NCI-H1436 (cell line): ENCODE data around the gene SLC6A19.
"Not testable (repeated sequence)": the region's sequence is repeated elsewhere in the genome, so short reads cannot be mapped to it uniquely, and the experiment has no call there.

Experiments
- DNase-seq: peaks from one replicate; lab custom pipeline; 2025; lab: John Stamatoyannopoulos, UW

The SLC6A19 gene

DNA sequence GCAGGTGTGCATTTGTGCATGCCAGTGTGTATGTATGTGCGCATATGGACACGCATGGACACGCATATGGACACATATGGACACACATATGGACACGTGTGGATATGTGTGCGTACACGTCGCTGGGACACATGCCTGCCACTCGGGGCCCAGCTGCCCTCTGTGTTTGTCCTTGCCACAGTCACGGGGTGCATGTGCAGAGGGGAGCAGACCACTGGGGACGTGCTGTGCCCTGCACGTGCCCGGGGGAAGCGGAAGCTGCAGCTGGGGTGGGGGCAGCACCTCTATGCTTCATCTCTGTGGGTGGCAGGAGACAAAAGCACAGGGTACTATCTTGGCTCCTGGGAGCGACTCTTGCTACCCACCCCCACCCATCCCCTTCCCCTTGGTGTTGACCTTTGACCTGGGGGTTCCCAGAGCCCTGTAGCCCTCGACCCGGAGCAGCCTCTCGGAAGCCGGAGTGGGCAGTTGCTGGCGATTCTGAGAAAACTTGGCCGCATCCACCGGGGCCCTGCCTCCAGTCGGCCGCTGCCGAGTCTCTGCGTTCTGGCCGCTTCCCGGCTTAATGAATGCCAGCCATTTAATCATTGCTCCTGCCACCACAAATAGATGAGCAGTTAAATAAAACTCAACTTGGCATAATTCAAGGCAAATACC is 21.4 kb downstream of the SLC6A19 start:
- no peak for DNase-seq

DNA sequence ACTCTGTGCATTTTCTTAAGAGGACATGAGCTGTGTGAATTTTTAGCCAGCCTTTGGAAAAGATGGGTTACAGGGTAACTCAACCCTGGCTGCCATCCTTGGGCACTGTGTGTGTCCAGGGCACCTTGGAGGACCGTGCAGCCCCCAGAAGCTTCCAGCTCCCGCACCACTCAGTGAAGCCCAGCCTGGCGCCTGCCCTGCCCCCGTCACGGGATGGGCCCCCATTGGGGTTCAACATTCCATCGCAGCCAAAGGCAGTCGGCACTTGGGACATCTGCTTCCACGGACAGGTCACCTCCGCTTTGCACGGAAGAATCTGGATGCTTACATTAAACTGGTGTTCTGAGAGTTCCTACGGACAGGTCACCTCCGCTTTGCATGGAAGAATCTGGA is 21.9 kb downstream of the SLC6A19 start:
- no peak for DNase-seq

- no peak for DNase-seq
Measured at GRCh38 chr5:1224631-1225030, 23.2 kb downstream of the SLC6A19 start.

- no peak for DNase-seq
Measured at GRCh38 chr5:1225081-1225480, 23.7 kb downstream of the SLC6A19 start, which contains the start of gene SLC6A18. SLC6A18 (plus strand) TSS chr5:1225381; CDS start chr5:1225478, 97 bp downstream.

GRCh38 chr5:1226231-1226630 is 24.8 kb downstream of the SLC6A19 start:
- DNase-seq: no peak

DNA sequence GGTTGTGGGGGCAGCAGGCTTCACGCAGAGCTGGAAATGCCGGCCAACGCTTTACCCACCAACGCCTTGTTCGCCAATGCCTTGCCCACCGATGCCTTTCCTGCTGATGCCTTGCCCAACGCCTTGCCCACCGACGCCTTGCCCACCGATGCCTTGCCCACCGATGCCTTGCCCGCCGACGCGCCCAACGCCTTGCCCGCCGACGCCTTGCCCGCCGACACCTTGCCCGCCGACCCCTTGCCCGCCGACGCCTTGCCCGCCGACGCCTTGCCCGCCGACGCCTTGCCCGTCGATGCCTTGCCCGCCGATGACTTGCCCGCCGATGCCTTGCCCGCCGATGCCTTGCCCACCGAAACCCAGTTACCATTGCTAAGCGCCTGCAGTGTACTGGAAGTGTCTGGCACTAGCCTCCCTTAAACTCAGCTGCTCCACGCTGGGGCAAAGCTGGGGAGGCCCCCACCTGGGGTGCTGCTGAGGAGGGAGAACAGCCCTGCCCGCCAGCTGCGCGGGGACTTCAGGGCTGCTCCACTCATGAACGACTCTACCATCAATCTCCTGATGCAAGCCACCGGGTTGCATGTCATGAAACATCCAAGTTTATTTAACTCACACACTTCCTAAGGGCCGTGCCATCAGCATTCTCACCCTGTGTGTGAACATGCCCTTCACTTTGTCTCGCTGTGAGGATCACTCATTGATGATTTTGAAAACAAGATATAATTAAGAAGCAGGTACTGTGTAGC is 25.6 kb downstream of the SLC6A19 start:
- DNase-seq: no peak

DNA sequence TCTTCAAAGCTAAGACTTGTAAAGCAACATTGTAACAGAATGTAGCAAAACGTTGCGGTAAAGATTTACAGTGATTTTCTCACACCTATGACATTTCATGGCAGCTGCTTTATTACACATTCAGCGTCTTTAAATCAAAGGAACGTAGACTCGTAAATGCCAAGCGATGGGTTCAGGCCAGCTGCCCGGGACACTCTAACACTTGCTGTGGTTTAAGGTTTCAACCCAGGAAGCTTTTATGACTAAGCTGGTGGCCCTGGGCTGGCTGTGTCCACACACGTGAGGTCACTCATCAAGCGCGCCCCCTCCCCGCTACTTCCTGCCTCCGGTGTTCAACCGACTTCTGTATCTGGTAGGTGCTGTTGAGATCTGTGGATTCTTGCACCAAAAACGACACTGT is 26.3 kb downstream of the SLC6A19 start:
- DNase-seq: no peak

DNA sequence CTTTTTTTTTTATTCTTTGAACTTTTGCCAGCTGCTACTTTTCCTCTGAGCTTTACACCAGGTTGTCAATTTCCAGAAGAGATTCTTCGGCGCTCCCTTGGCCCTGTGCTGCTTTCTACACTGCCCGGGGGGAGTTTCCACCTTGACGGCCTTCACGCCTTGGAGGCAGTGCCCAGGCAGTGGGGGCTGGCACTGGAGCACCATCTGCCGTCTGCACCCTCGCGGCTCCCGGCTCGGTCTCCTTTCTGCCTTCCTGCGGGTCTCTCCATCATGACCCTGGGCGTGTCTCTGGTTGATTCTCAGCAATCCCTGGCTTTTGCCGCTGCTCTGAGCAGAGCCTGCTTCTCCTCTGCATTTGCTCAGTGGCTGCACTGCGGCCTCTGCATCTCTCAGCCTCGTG is 26.7 kb downstream of the SLC6A19 start:
- no peak for DNase-seq

DNA sequence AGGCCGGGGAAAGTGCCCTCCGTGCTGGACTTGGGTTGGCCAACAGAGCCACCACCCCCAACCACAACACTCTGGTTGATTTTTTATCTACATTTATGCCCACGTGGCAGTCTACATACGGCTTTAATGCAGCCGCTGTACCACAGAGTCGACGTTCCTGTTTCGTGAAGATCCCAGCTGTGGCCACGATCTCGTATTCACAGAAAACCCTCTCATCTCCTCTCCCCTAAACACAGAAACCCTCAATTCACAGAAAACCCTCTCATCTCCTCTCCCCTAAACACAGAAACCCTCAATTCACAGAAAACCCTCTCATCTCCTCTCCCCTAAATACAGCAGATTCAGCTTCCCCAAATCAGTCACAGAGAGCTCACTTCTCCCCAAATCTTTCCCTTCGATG is 27.6 kb downstream of the SLC6A19 start:
- not testable (repeated sequence) for DNase-seq

DNA sequence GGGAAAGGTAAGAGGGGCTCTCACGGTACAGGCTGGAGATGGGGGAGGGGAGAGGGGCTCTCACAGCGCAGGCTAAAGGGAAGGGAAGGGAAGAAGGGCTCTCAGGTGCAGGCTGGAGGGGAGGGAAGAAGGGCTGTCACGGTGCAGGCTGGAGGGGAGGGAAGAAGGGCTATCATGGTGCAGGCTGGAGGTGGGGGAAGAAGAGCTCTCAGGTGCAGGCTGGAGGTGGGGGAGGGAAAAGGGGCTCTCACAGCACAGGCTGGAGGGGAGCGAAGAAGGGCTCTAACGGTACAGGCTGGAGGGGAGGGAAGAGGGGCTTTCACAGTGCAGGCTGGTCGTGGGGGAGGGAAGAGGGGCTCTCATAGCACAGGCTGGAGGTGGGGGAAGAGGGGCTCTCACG is 28.4 kb downstream of the SLC6A19 start:
- DNase-seq: no peak

DNA sequence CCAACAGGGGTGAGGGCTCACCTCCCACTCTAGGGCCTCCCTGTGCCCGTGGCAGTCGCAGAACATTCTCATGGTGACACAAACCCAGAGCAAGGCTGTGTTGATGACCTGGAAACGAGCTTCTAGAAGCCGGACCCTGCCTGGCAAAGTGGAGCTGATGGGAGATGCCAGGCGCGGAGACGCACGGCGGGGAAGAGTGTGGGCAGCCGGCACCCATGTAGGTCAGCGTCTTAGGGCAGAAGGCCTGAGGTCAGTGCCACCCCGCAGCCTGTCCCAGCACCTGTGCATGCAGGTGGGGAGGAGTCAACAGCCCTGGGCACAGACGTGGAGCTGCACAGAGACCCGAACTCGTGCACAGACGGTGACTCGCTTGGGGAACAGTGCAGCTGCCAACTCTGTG is 29.2 kb downstream of the SLC6A19 start:
- DNase-seq: no peak

DNA sequence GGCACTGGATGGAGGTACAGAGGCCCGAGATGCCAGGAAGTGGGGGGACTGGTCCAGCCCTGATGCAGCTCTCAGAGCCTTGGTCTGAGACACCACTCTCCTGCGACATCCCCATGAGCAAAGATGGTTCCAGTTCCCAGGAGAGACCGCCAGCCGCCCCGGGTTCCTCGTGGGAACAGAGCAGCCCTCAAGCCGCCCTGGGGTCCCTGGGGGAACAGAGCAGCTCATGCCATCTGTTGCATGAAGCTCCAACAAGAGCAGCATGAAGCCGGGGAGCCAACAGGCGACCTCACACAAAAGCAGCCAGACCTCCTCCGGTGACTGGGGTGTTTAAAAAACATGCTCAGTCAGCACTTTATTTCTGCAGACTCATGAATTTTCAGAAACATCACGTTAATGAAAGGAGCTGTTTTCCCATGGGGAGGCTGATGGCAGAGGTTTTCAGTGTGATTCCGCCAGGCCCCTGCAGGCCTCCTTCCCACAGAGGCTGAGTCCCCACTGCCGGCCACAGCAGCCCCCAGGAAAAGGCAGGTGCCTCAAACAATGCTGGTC is 30.0 kb downstream of the SLC6A19 start:
- DNase-seq: peak; percentile 72

GRCh38 chr5:1232780-1233179 is 31.4 kb downstream of the SLC6A19 start:
- DNase-seq: no peak

DNA sequence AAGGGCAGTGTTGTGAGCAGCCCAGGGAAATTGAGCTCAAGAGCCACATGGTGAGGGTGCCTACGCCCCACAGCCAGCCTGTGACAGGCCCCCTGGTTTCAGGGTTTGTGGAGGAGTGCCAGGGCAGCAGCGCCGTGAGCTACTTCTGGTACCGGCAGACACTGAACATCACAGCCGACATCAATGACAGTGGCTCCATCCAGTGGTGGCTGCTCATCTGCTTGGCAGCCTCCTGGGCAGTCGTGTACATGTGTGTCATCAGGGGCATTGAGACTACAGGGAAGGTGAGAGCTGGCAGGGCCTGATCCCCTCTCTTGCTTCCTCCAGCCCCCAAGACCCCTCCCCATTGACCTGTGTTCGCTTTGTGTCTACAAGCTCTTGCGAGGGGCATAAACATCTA is 34.0 kb downstream of the SLC6A19 start:
- DNase-seq: no peak

- no peak for DNase-seq
Measured at GRCh38 chr5:1235838-1236237, 34.4 kb downstream of the SLC6A19 start.

DNA sequence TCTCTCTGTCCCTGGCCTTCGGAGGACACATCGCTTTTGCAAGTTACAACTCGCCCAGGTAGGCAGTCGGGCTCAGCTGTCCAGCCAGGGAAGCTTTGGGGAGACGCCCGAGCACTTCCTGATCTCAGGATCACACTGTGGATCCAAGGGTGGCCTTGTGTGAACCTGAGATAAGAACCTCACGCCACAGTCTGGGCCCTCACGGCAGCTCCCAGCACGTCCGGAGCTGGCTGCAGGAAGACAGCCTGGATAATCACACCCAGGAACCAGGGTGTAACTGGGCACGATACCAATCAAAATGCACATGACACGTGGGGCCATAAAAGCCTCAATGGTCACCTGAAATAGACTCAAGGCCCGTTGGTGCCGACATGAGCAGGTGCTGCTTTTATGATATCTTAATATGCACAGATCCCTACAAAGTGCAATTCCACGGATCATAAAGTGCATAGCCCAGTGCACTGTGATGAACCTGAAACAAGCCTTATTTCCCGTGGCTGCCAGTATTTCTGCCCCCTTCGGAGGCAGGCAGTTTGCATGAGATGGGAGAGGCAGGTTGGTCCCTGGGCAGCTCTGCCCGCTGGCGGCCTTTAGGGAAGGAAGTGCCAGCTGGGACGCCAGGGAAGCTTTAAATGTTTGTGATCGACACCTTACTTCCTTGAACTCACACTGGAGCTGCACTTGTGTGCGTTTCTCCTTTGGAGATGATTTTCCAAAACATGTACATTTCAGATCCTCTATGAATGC is 38.3 kb downstream of the SLC6A19 start:
- no peak for DNase-seq

DNA sequence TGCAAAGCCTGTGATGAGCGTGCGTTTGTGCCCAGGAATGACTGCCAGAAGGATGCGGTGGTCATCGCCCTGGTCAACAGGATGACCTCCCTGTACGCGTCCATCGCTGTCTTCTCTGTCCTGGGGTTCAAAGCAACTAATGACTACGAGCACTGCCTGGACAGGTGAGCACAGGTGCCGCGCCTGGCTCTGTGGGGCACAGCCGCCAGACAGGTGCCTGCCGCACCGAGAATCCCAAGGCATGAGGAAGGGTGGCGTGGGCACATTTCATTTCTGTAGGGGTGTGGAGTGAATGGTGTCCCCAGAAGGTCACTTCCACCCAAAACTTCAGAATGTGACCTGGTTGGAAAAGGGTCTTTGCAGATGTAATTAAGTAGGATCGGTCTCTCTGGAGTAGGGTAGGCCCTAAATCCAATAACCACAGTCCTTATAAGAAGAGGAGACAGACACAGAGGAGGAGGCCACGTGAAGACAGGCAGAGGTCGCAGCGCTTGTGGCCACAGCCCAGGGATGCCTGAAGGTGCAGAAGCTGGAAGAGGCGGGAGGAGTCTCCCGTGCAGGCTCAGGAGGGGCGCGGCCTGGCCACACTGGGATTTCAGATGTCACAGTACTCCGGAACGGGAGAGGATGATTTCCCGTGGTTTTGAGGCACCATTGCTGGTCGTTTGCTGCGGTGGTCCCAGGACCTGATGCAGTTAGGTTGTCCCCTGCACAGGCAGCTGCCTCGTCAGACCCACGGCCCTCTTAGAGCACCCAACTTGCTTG is 39.3 kb downstream of the SLC6A19 start:
- no peak for DNase-seq

DNA sequence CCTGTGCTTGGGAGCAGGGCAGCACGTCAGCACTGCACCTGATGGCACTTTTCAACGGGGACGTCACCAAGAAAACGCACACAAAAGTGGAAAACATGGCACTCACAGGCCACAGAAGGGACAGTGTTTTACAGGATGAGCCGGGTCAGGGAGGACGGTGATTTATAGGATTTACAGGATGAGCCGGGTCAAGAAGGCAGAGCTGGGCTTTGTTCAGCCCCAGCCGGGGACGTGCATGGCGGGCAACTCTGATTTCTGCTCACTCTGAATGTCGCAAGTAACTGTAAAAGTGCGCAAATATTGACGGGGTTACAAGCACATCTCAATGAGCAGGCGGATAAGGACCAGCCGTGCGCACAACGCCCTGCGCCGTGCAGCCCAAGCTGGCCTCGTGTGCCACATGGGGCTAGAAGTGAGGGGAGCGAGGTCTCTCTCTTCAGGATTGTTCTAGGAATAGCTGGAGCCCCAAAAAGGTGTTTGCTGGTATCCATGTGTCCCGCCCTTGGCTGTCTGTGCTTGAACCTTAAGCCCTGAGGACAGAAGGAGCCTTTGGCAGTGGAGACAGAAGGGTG is 40.2 kb downstream of the SLC6A19 start:
- no peak for DNase-seq

GRCh38 chr5:1242733-1243486 is 41.5 kb downstream of the SLC6A19 start:
- no peak for DNase-seq

DNA sequence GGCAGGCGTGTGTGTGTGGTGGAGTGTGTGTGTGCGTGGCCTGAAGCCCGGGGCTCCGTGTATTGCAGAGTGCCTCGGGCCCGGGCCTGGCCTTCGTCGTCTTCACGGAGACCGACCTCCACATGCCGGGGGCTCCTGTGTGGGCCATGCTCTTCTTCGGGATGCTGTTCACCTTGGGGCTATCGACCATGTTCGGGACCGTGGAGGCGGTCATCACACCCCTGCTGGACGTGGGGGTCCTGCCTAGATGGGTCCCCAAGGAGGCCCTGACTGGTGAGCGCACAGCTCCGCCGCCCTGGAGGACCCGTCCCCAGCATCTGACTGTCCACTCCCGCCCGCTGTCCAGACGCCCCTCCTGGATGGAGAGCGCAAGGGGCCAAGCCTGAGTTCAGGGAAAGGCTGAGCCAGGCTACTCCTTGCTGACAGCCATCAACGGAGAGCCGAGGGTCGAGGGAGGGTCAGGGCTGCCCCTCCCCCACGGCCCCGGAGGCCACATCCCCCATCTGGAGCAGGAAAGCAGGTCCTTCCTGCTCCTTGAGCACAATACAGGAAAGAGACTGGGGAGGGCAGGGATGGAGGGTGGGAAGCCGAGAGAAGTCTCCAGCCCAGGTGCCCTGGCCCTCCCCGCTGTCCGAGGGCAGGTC is 42.2 kb downstream of the SLC6A19 start:
- DNase-seq: no peak
